ENCODE results near the gene GBF1.

The GBF1 gene

GRCh38 chr10:102342458-102342857, 97.1 kb downstream of the GBF1 start:
- H3K27me3 Mint-ChIP-seq, result no peaks in the 10 kb centered on the region
- no peak overlapping the region for H3K4me3 Mint-ChIP-seq
- H3K27ac Mint-ChIP-seq, result no peak overlapping the region
- peaks cover 0 to 2% of the 10 kb centered on the region in 2 donors for H3K4me1 Mint-ChIP-seq
- DNase-seq, result no peak
- no peak for ATAC-seq (replicated peaks)
- H3K36me3 Mint-ChIP-seq, result peaks cover 15 to 22% of the 10 kb centered on the region in 2 donors
- no peaks in the 10 kb centered on the region for H3K9me3 Mint-ChIP-seq

- ATAC-seq (replicated peaks) (no peak), DNase-seq (no peak)
- H3K4me1 Mint-ChIP-seq, result peaks cover 0 to 2% of the 10 kb centered on the region in 2 donors
- H3K36me3 Mint-ChIP-seq, result peaks cover 15 to 23% of the 10 kb centered on the region in 2 donors
- no peak overlapping the region for H3K4me3 Mint-ChIP-seq
- H3K27ac Mint-ChIP-seq, result no peak overlapping the region
- no peaks in the 10 kb centered on the region for H3K27me3 Mint-ChIP-seq
- no peaks in the 10 kb centered on the region for H3K9me3 Mint-ChIP-seq
Measured at GRCh38 chr10:102342958-102343357, 97.6 kb downstream of the GBF1 start.

- Mint-ChIP-seq H3K27me3 (no peaks in the 10 kb centered on the region), H3K4me3 (no peak overlapping the region), H3K9me3 (no peaks in the 10 kb centered on the region), H3K27ac (no peak overlapping the region), H3K4me1 (peaks cover 4 to 7% of the 10 kb centered on the region in 2 donors), H3K36me3 (peaks cover 16 to 25% of the 10 kb centered on the region in 2 donors)
- DNase-seq (no peak), ATAC-seq (replicated peaks) (no peak)
Measured at GRCh38 chr10:102344067-102344466, 98.7 kb downstream of the GBF1 start.

- peaks cover 16 to 31% of the 10 kb centered on the region in 2 donors for H3K36me3 Mint-ChIP-seq
- no peaks in the 10 kb centered on the region for H3K27me3 Mint-ChIP-seq
- H3K4me3 Mint-ChIP-seq, result no peak overlapping the region
- peaks cover 4 to 7% of the 10 kb centered on the region in 2 donors for H3K4me1 Mint-ChIP-seq
- no peak for DNase-seq
- H3K27ac Mint-ChIP-seq, result no peak overlapping the region
- H3K9me3 Mint-ChIP-seq, result no peaks in the 10 kb centered on the region
- ATAC-seq (replicated peaks), result no peak
Measured at GRCh38 chr10:102347236-102347828, 102.0 kb downstream of the GBF1 start.

- no peaks in the 10 kb centered on the region for H3K9me3 Mint-ChIP-seq
- H3K4me1 Mint-ChIP-seq, result peaks cover 2 to 7% of the 10 kb centered on the region in 2 donors
- no peak overlapping the region for H3K4me3 Mint-ChIP-seq
- H3K36me3 Mint-ChIP-seq, result peaks cover 22 to 51% of the 10 kb centered on the region in 2 donors
- H3K27ac Mint-ChIP-seq, result no peak overlapping the region
- no peaks in the 10 kb centered on the region for H3K27me3 Mint-ChIP-seq
- peak; percentile 47 for DNase-seq
- ATAC-seq (replicated peaks), result peak; percentile 68 to 79
Measured at GRCh38 chr10:102352066-102352715, 106.9 kb downstream of the GBF1 start.

GRCh38 chr10:102354451-102354850, 109.1 kb downstream of the GBF1 start:
- Mint-ChIP-seq H3K9me3 (no peaks in the 10 kb centered on the region), H3K27me3 (no peaks in the 10 kb centered on the region), H3K4me1 (no peaks in the 10 kb centered on the region), H3K36me3 (peaks cover 28 to 60% of the 10 kb centered on the region in 2 donors), H3K27ac (no peak overlapping the region), H3K4me3 (no peak overlapping the region)
- DNase-seq (no peak), ATAC-seq (replicated peaks) (no peak)

GRCh38 chr10:102358712-102359382, 113.5 kb downstream of the GBF1 start:
- H3K9me3 Mint-ChIP-seq, result no peaks in the 10 kb centered on the region
- no peak overlapping the region for H3K27ac Mint-ChIP-seq
- DNase-seq, result no peak
- H3K27me3 Mint-ChIP-seq, result no peaks in the 10 kb centered on the region
- peaks cover 59 to 87% of the 10 kb centered on the region in 2 donors for H3K36me3 Mint-ChIP-seq
- H3K4me3 Mint-ChIP-seq, result no peak overlapping the region
- no peak for ATAC-seq (replicated peaks)
- no peaks in the 10 kb centered on the region for H3K4me1 Mint-ChIP-seq

GRCh38 chr10:102367441-102367840, 122.1 kb downstream of the GBF1 start:
- Mint-ChIP-seq H3K36me3 (peaks cover 74 to 85% of the 10 kb centered on the region in 2 donors), H3K27me3 (no peaks in the 10 kb centered on the region), H3K4me3 (no peak overlapping the region), H3K9me3 (no peaks in the 10 kb centered on the region), H3K4me1 (no peaks in the 10 kb centered on the region), H3K27ac (no peak overlapping the region)
- DNase-seq (no peak), ATAC-seq (replicated peaks) (no peak)

GRCh38 chr10:102368077-102368476, 122.7 kb downstream of the GBF1 start:
- Mint-ChIP-seq H3K9me3 (no peaks in the 10 kb centered on the region), H3K27ac (no peak overlapping the region), H3K36me3 (peaks cover 75 to 85% of the 10 kb centered on the region in 2 donors), H3K4me1 (no peaks in the 10 kb centered on the region), H3K4me3 (no peak overlapping the region), H3K27me3 (no peaks in the 10 kb centered on the region)
- no peak for DNase-seq
- ATAC-seq (replicated peaks), result no peak

- H3K36me3 Mint-ChIP-seq, result peaks cover 65 to 80% of the 10 kb centered on the region in 2 donors
- H3K27ac Mint-ChIP-seq, result no peak overlapping the region
- no peaks in the 10 kb centered on the region for H3K9me3 Mint-ChIP-seq
- no peak for DNase-seq
- no peak overlapping the region for H3K4me3 Mint-ChIP-seq
- no peaks in the 10 kb centered on the region for H3K27me3 Mint-ChIP-seq
- no peaks in the 10 kb centered on the region for H3K4me1 Mint-ChIP-seq
- no peak for ATAC-seq (replicated peaks)
Measured at GRCh38 chr10:102371295-102371694, 126.0 kb downstream of the GBF1 start.

- Mint-ChIP-seq H3K27ac (no peak overlapping the region), H3K4me3 (no peak overlapping the region), H3K36me3 (peaks cover 57 to 67% of the 10 kb centered on the region in 2 donors), H3K27me3 (no peaks in the 10 kb centered on the region), H3K4me1 (no peaks in the 10 kb centered on the region), H3K9me3 (no peaks in the 10 kb centered on the region)
- DNase-seq (no peak), ATAC-seq (replicated peaks) (peak in 1 of 2 donors; percentile 34)
Measured at GRCh38 chr10:102375250-102375649, 129.9 kb downstream of the GBF1 start.

- H3K9me3 Mint-ChIP-seq, result no peaks in the 10 kb centered on the region
- peaks cover 55 to 62% of the 10 kb centered on the region in 2 donors for H3K36me3 Mint-ChIP-seq
- no peaks in the 10 kb centered on the region for H3K4me1 Mint-ChIP-seq
- H3K27me3 Mint-ChIP-seq, result no peaks in the 10 kb centered on the region
- no peak for DNase-seq
- no peak overlapping the region for H3K27ac Mint-ChIP-seq
- ATAC-seq (replicated peaks), result no peak
- no peak overlapping the region for H3K4me3 Mint-ChIP-seq
Measured at GRCh38 chr10:102375867-102376266, 130.5 kb downstream of the GBF1 start.

GRCh38 chr10:102376901-102377300, 131.6 kb downstream of the GBF1 start:
- Mint-ChIP-seq H3K27me3 (no peaks in the 10 kb centered on the region), H3K9me3 (no peaks in the 10 kb centered on the region), H3K4me3 (no peak overlapping the region), H3K4me1 (no peaks in the 10 kb centered on the region), H3K27ac (no peak overlapping the region), H3K36me3 (peaks cover 55 to 62% of the 10 kb centered on the region in 2 donors)
- DNase-seq, result no peak
- ATAC-seq (replicated peaks), result no peak

GRCh38 chr10:102379383-102379782, 134.1 kb downstream of the GBF1 start:
- H3K36me3 Mint-ChIP-seq, result peaks cover 45 to 47% of the 10 kb centered on the region in 2 donors
- no peak overlapping the region for H3K4me3 Mint-ChIP-seq
- H3K4me1 Mint-ChIP-seq, result peaks cover 7 to 9% of the 10 kb centered on the region in 2 donors
- no peaks in the 10 kb centered on the region for H3K27me3 Mint-ChIP-seq
- H3K27ac Mint-ChIP-seq, result no peak overlapping the region
- DNase-seq (no peak), ATAC-seq (replicated peaks) (no peak)
- H3K9me3 Mint-ChIP-seq, result no peaks in the 10 kb centered on the region

- Mint-ChIP-seq H3K4me1 (peaks cover 14 to 20% of the 10 kb centered on the region in 2 donors), H3K36me3 (peaks cover 32 to 33% of the 10 kb centered on the region in 2 donors), H3K27me3 (no peaks in the 10 kb centered on the region), H3K4me3 (no peak overlapping the region), H3K9me3 (no peaks in the 10 kb centered on the region), H3K27ac (no peak overlapping the region)
- no peak for DNase-seq
- no peak for ATAC-seq (replicated peaks)
Measured at GRCh38 chr10:102381983-102382382, 136.7 kb downstream of the GBF1 start.
